ENCODE data around the gene ISYNA1. TPM values are rescaled to one million over a fixed set of nuclear protein-coding genes. Genes with fewer than 3 reads are reported as not detected.

ISYNA1 gene
- total and polyA plus RNA-seq, 2 of the 13 experiments (the other 11 are each of a cell fraction or from before 2014, with no cell fraction given), result 29.6 to 48.5 TPM

DNA sequence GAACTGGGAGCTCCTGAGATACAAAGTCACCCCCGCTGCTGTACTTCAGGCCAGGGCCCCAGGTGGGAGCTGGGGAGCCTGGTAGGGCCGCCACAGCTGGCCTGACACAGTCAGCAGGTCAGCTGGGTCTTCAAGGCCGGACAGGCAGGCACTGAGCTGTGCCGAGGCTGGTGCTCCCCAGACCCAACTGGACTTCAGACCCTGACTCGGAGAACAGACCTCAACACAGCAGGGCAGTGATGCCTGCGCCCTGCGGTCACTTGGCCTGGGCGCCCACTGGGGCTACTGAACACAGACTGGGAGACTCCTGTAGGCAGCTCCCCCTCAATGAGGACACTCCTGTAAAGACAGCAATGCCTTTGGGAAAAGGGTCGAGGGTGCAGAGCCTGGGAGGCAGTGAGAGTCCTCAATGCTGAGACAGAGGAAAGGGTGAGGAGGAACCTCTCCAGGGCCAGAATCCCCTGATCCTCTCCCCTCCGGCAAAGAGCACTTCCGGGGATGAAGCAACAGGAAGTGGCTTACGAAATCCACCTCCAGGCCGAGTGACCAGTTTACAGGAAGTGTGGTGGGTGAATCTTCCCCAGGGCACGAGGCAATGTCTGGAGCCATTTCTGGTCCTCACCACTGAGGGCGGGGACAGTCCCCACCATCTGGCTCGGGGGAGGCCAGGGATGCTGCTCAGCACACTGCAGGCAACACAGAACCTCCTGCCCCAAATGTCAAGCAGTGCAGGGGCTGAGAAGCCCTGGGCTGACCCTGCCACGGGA lies 40.8 kb upstream of the ISYNA1 start (continued):
- no peak for TF ChIP-seq ZNF883 (CRISPR knock-in tag; IDR thresholded peaks at IDR 0.05; ENCODE audit: not compliant biosample characterization)
- TF ChIP-seq SETDB1 (CRISPR knock-in tag; IDR thresholded peaks at IDR 0.05; ENCODE audit: borderline replicate concordance), result no peak
- TF ChIP-seq ZNF749 (CRISPR knock-in tag; IDR thresholded peaks at IDR 0.05; ENCODE audit: borderline replicate concordance), result 0 out of 2 replicates have a peak, but pooled peaks have one; percentile 64
- TF ChIP-seq NCOR1 (IDR thresholded peaks at IDR 0.05; ENCODE audit: borderline replicate concordance, low read length), result 0 out of 2 replicates have a peak, but pooled peaks have one; percentile 55
- TF ChIP-seq, protein P1, sequence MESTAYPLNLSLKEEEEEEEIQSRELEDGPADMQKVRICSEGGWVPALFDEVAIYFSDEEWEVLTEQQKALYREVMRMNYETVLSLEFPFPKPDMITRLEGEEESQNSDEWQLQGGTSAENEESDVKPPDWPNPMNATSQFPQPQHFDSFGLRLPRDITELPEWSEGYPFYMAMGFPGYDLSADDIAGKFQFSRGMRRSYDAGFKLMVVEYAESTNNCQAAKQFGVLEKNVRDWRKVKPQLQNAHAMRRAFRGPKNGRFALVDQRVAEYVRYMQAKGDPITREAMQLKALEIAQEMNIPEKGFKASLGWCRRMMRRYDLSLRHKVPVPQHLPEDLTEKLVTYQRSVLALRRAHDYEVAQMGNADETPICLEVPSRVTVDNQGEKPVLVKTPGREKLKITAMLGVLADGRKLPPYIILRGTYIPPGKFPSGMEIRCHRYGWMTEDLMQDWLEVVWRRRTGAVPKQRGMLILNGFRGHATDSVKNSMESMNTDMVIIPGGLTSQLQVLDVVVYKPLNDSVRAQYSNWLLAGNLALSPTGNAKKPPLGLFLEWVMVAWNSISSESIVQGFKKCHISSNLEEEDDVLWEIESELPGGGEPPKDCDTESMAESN (CRISPR knock-in tag; conservative IDR thresholded peaks at IDR 0.05), result peak; percentile 89; the same call in 1 of the 2 replicates
- TF ChIP-seq, protein P2, sequence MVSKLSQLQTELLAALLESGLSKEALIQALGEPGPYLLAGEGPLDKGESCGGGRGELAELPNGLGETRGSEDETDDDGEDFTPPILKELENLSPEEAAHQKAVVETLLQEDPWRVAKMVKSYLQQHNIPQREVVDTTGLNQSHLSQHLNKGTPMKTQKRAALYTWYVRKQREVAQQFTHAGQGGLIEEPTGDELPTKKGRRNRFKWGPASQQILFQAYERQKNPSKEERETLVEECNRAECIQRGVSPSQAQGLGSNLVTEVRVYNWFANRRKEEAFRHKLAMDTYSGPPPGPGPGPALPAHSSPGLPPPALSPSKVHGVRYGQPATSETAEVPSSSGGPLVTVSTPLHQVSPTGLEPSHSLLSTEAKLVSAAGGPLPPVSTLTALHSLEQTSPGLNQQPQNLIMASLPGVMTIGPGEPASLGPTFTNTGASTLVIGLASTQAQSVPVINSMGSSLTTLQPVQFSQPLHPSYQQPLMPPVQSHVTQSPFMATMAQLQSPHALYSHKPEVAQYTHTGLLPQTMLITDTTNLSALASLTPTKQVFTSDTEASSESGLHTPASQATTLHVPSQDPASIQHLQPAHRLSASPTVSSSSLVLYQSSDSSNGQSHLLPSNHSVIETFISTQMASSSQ (IDR thresholded peaks at IDR 0.05; ENCODE audit: low read depth), result no peak; the same call in 1 of the 2 replicates
- TF ChIP-seq, protein P2 (CRISPR knock-in tag; IDR thresholded peaks at IDR 0.05; ENCODE audit: borderline replicate concordance), result peak; percentile 77; the same call in 1 of the 2 replicates
- TF ChIP-seq, protein P3, sequence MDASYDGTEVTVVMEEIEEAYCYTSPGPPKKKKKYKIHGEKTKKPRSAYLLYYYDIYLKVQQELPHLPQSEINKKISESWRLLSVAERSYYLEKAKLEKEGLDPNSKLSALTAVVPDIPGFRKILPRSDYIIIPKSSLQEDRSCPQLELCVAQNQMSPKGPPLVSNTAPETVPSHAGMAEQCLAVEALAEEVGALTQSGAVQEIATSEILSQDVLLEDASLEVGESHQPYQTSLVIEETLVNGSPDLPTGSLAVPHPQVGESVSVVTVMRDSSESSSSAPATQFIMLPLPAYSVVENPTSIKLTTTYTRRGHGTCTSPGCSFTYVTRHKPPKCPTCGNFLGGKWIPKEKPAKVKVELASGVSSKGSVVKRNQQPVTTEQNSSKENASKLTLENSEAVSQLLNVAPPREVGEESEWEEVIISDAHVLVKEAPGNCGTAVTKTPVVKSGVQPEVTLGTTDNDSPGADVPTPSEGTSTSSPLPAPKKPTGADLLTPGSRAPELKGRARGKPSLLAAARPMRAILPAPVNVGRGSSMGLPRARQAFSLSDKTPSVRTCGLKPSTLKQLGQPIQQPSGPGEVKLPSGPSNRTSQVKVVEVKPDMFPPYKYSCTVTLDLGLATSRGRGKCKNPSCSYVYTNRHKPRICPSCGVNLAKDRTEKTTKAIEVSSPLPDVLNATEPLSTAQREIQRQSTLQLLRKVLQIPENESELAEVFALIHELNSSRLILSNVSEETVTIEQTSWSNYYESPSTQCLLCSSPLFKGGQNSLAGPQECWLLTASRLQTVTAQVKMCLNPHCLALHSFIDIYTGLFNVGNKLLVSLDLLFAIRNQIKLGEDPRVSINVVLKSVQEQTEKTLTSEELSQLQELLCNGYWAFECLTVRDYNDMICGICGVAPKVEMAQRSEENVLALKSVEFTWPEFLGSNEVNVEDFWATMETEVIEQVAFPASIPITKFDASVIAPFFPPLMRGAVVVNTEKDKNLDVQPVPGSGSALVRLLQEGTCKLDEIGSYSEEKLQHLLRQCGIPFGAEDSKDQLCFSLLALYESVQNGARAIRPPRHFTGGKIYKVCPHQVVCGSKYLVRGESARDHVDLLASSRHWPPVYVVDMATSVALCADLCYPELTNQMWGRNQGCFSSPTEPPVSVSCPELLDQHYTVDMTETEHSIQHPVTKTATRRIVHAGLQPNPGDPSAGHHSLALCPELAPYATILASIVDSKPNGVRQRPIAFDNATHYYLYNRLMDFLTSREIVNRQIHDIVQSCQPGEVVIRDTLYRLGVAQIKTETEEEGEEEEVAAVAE (CRISPR knock-in tag; IDR thresholded peaks at IDR 0.05; ENCODE audit: borderline replicate concordance), result peak; percentile 83
- TF ChIP-seq, protein P4, sequence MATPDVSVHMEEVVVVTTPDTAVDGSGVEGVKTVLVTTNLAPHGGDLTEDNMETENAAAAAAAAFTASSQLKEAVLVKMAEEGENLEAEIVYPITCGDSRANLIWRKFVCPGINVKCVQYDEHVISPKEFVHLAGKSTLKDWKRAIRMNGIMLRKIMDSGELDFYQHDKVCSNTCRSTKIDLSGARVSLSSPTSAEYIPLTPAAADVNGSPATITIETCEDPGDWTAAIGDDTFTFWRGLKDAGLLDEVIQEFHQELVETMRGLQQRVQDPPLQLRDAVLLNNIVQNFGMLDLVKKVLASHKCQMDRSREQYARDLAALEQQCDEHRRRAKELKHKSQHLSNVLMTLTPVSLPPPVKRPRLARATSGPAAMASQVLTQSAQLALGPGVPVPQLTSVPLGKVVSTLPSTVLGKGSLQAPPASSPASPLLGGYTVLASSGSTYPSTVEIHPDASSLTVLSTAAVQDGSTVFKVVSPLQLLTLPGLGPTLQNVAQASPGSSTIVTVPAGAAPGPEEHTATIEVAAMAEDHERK (CRISPR knock-in tag; IDR thresholded peaks at IDR 0.05; ENCODE audit: low read depth), result 0 out of 2 replicates have a peak, but pooled peaks have one; percentile 43
- TF ChIP-seq, protein P5, sequence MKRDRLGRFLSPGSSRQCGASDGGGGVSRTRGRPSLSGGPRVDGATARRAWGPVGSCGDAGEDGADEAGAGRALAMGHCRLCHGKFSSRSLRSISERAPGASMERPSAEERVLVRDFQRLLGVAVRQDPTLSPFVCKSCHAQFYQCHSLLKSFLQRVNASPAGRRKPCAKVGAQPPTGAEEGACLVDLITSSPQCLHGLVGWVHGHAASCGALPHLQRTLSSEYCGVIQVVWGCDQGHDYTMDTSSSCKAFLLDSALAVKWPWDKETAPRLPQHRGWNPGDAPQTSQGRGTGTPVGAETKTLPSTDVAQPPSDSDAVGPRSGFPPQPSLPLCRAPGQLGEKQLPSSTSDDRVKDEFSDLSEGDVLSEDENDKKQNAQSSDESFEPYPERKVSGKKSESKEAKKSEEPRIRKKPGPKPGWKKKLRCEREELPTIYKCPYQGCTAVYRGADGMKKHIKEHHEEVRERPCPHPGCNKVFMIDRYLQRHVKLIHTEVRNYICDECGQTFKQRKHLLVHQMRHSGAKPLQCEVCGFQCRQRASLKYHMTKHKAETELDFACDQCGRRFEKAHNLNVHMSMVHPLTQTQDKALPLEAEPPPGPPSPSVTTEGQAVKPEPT (CRISPR knock-in tag; IDR thresholded peaks at IDR 0.05; ENCODE audit: low read depth), result peak; percentile 61; the same call in 1 of the 2 replicates
- TF ChIP-seq ZNF263 (CRISPR knock-in tag; IDR thresholded peaks at IDR 0.05), result peak; percentile 90
- TF ChIP-seq SNAPC2 (CRISPR knock-in tag; IDR thresholded peaks at IDR 0.05), result peak; percentile 47; the same call in 1 of the 2 replicates
- no peak for TF ChIP-seq FOXP1 (IDR thresholded peaks at IDR 0.05)
- peak; percentile 76 for TF ChIP-seq FOXP1 (CRISPR knock-in tag; IDR thresholded peaks at IDR 0.05)
